ENCODE results near the gene EDEM2. TPM values are rescaled to one million over a fixed set of nuclear protein-coding genes. Genes with fewer than 3 reads are reported as not detected.

The EDEM2 gene
- total RNA-seq, 1 experiment from 2014 or later: 34.7 TPM

- Histone ChIP-seq H3K36me3 (ENCODE audit: control insufficient read depth, insufficient read depth, low read length) (peaks cover 5% of the 10 kb centered on the region; the same call in 1 of the 2 replicates), H3K27ac (ENCODE audit: low read length) (peak overlapping the region; percentile 90), H3K9me3 (ENCODE audit: control insufficient read depth, insufficient read depth, low read depth, low read length) (no peaks in the 10 kb centered on the region), H3K27me3 (ENCODE audit: control insufficient read depth, insufficient read depth, low read length) (no peaks in the 10 kb centered on the region), H3K4me1 (ENCODE audit: control insufficient read depth, insufficient read depth, low read length) (peaks cover 2% of the 10 kb centered on the region; the same call in 1 of the 2 replicates), H3K4me3 (ENCODE audit: low read depth in 2 of 2, low read length in 2 of 2) (peak overlapping the region; percentile 92 to 96)
- ChIA-PET CTCF (interaction anchor here (0.7 to 2.1 kb wide), 4 partner anchors 55 to 122 kb away, joined by 3 to 20 read pairs (median 6); no protein-coding TSS in a partner anchor), POLR2A (interaction anchor here (0.6 kb wide), 1 partner anchor 34 kb away, joined by 4 read pairs; no protein-coding TSS in a partner anchor)
- no peak for DNase-seq (ENCODE audit: low read depth, low spot score)
- ATAC-seq: peak; percentile 33
- in situ Hi-C loops (cut with HindIII; ENCODE audit: low pct_unique_long_range_greater_than_20kb, low sequenced_read_pairs) (no loop called here), intact Hi-C loops (cut with micrococcal nuclease; ENCODE audit: unreplicated experiment) (loop anchor here (5.0 kb wide), 1 partner anchor 121 kb away; no protein-coding TSS in a partner anchor)
- no peak for TF ChIP-seq REST (IDR thresholded peaks at IDR 0.05; ENCODE audit: insufficient read depth in 1 of 2, low read depth in 2 of 2, low read length in 1 of 2)
- BruUV-seq (replicated peaks): no TSS peak
Measured at GRCh38 chr20:35146299-35146919, 727 bp downstream of the EDEM2 start.

- ChIA-PET CTCF (interaction anchor here (0.6 to 2.1 kb wide), 16 partner anchors 9 to 272 kb away, joined by 3 to 20 read pairs (median 4); partner anchors contain the start of gene GGT7), POLR2A (no interaction called here)
- in situ Hi-C loops (cut with HindIII; ENCODE audit: low pct_unique_long_range_greater_than_20kb, low sequenced_read_pairs): no loop called here
- intact Hi-C loops (cut with micrococcal nuclease; ENCODE audit: unreplicated experiment): loop anchor here (1.0 to 5.0 kb wide), 2 partner anchors 63 to 122 kb away; no protein-coding TSS in a partner anchor
- ATAC-seq (peak; percentile 62), DNase-seq (ENCODE audit: low read depth, low spot score) (peak; percentile 61)
- Histone ChIP-seq H3K4me1 (ENCODE audit: control insufficient read depth, insufficient read depth, low read length) (0 out of 2 replicates have a peak, but pooled peaks cover 2% of the 10 kb centered on the region), H3K4me3 (ENCODE audit: low read depth in 2 of 2, low read length in 2 of 2) (no peak overlapping the region), H3K27me3 (ENCODE audit: control insufficient read depth, insufficient read depth, low read length) (no peaks in the 10 kb centered on the region), H3K36me3 (ENCODE audit: control insufficient read depth, insufficient read depth, low read length) (peaks cover 9% of the 10 kb centered on the region), H3K27ac (ENCODE audit: low read length) (no peak overlapping the region), H3K9me3 (ENCODE audit: control insufficient read depth, insufficient read depth, low read depth, low read length) (no peaks in the 10 kb centered on the region)
- TF ChIP-seq CTCF (IDR thresholded peaks at IDR 0.05) (peak; percentile 88), SIN3A (IDR thresholded peaks at IDR 0.05; ENCODE audit: borderline replicate concordance, insufficient read depth, low read depth, low read length) (no peak), POLR2AphosphoS5 (IDR thresholded peaks at IDR 0.05; ENCODE audit: low read depth, low read length) (no peak; the same call in 1 of the 2 replicates)
- no TSS peak for BruUV-seq (replicated peaks)
Measured at GRCh38 chr20:35145141-35145564, 2.0 kb downstream of the EDEM2 start.

DNA sequence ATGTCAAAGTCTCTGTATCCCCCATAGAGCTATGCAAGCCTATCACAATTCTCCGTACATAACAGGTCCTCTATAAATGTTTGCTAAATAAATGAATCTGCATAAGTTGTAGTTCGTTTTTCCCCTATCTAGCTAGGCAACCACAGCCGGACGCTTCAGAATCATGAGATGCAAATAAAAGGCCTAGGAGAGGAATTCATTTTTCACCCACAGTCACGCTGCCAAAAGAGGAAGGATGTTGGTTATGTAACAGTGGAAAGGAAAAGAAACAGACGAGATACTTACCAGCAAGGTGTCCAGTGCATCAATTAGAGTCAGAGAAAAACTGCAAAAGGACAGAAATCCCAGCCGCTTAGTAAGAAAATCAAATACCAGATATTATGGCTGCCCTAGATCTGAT is 2.4 kb downstream of the EDEM2 start:
- in situ Hi-C loops (cut with HindIII; ENCODE audit: low pct_unique_long_range_greater_than_20kb, low sequenced_read_pairs) (no loop called here), intact Hi-C loops (cut with micrococcal nuclease; ENCODE audit: unreplicated experiment) (loop anchor here (1.0 to 5.0 kb wide), 2 partner anchors 64 to 123 kb away; no protein-coding TSS in a partner anchor)
- ATAC-seq (no peak), DNase-seq (ENCODE audit: low read depth, low spot score) (no peak)
- H3K27ac ChIP-seq (ENCODE audit: low read length): no peak overlapping the region
- H3K36me3 ChIP-seq (ENCODE audit: control insufficient read depth, insufficient read depth, low read length): peaks cover 9% of the 10 kb centered on the region
- no peak overlapping the region for H3K4me3 ChIP-seq (ENCODE audit: low read depth in 2 of 2, low read length in 2 of 2)
- H3K4me1 ChIP-seq (ENCODE audit: control insufficient read depth, insufficient read depth, low read length): 0 out of 2 replicates have a peak, but pooled peaks cover 2% of the 10 kb centered on the region
- BruUV-seq (replicated peaks): no TSS peak
- ChIA-PET CTCF (interaction anchor here (0.6 to 2.1 kb wide), 16 partner anchors 8 to 272 kb away, joined by 3 to 20 read pairs (median 4); partner anchors contain the start of gene GGT7), POLR2A (no interaction called here)
- no peaks in the 10 kb centered on the region for H3K27me3 ChIP-seq (ENCODE audit: control insufficient read depth, insufficient read depth, low read length)
- no peaks in the 10 kb centered on the region for H3K9me3 ChIP-seq (ENCODE audit: control insufficient read depth, insufficient read depth, low read depth, low read length)
- TF ChIP-seq TCF7L2 (IDR thresholded peaks at IDR 0.05; ENCODE audit: low read depth, low read length) (no peak), CTCF (IDR thresholded peaks at IDR 0.05) (no peak), SIN3A (IDR thresholded peaks at IDR 0.05; ENCODE audit: borderline replicate concordance, insufficient read depth, low read depth, low read length) (no peak), REST (IDR thresholded peaks at IDR 0.05; ENCODE audit: insufficient read depth in 1 of 2, low read depth in 2 of 2, low read length in 1 of 2) (no peak)

Data from Panc1 (cell line).